Common myeloid progenitor, CD34-positive (primary cell): ENCODE data around the gene GPC5.

Experiments
- CTCF ChIA-PET: fragments of 350-600 bp; sonication (Branson Sonifier 250); formaldehyde crosslinking; loops from one replicate; lab custom pipeline; 2021; ENCODE audit warnings: antibody characterized with exemption; lab: Charles Lee
- POLR2A ChIA-PET: fragments of 350-600 bp; sonication (Branson Sonifier 250); formaldehyde crosslinking; loops from one replicate; lab custom pipeline; 2021; ENCODE audit warnings: antibody characterized with exemption; lab: Charles Lee
- DNase-seq, 3 donors: peaks; one replicate each; pipeline versions ENCODE4 v3.0.0 to v3.0.0-alpha.2; 2013
- H3K27ac ChIP-seq, 2 experiments: 1 replicate in 1 of 2; 2 replicates in 1 of 2; pipeline ENCODE4 v1.7.0; 2013; ENCODE audit warnings: inconsistent platforms in 2 of 2, low read length in 2 of 2, mild to moderate bottlenecking in 2 of 2, low read depth in 1 of 2, moderate library complexity in 1 of 2; ENCODE audit not compliant: severe bottlenecking in 2 of 2, insufficient read depth in 1 of 2, poor library complexity in 1 of 2
- H3K27me3 ChIP-seq, 5 experiments: replicated peaks in 2 of 5; 1 replicate in 3 of 5; 2 replicates in 2 of 5; pipeline versions ENCODE4 v1.6.1 to v1.7.0; 2013; ENCODE audit warnings: low read length in 4 of 5, mild to moderate bottlenecking in 2 of 5, moderate library complexity in 2 of 5, inconsistent platforms in 1 of 5; ENCODE audit not compliant: insufficient read depth in 5 of 5, control insufficient read depth in 4 of 5
- H3K36me3 ChIP-seq, 4 experiments: 1 replicate in 2 of 4; 2 replicates in 2 of 4; pipeline versions ENCODE4 v1.6.1 to v1.7.0; 2013; ENCODE audit warnings: low read length in 3 of 4, control low read depth in 1 of 4, mild to moderate bottlenecking in 1 of 4; ENCODE audit not compliant: control insufficient read depth in 4 of 4, insufficient read depth in 4 of 4
- H3K4me1 ChIP-seq, 4 experiments: 1 replicate in 3 of 4; 2 replicates in 1 of 4; pipeline versions ENCODE4 v1.6.1 to v1.7.1; 2013; ENCODE audit warnings: low read length in 3 of 4, mild to moderate bottlenecking in 3 of 4, control low read depth in 1 of 4, inconsistent platforms in 1 of 4, moderate library complexity in 1 of 4; ENCODE audit not compliant: control insufficient read depth in 4 of 4, insufficient read depth in 4 of 4; ENCODE audit errors: control extremely low read depth in 1 of 4
- H3K4me3 ChIP-seq, 7 experiments: 1 replicate in 4 of 7; 2 replicates in 3 of 7; pipeline versions ENCODE4 v1.5.1 to v1.7.0; 2013; ENCODE audit warnings: mild to moderate bottlenecking in 7 of 7, low read length in 6 of 7, moderate library complexity in 6 of 7, inconsistent platforms in 2 of 7, low read depth in 2 of 7, control low read depth in 1 of 7; ENCODE audit not compliant: insufficient read depth in 4 of 7, control insufficient read depth in 1 of 7; ENCODE audit errors: extremely low read depth in 1 of 7
- H3K9me3 ChIP-seq, 5 experiments: 1 replicate in 4 of 5; 2 replicates in 1 of 5; pipeline versions ENCODE4 v1.6.1 to v1.7.1; 2013; ENCODE audit warnings: low read length in 4 of 5, mild to moderate bottlenecking in 2 of 5, inconsistent platforms in 1 of 5, low read depth in 1 of 5, moderate library complexity in 1 of 5; ENCODE audit not compliant: control insufficient read depth in 4 of 5, insufficient read depth in 2 of 5; ENCODE audit errors: control extremely low read depth in 1 of 5
- WGBS: methylation state at CpG from one replicate; pipeline ENCODE4 v1.1.5; 2013; ENCODE audit not compliant: insufficient coverage; 5-methylcytosine and 5-hydroxymethylcytosine counted together

The GPC5 gene

GRCh38 chr13:92429231-92429630 is 1030.8 kb downstream of the GPC5 start:
- ChIA-PET CTCF (no interaction called here), POLR2A (no interaction called here)
- H3K4me3 ChIP-seq, result no peak overlapping the region
- H3K4me1 ChIP-seq, result no peaks in the 10 kb centered on the region
- no peak overlapping the region for H3K27ac ChIP-seq
- H3K36me3 ChIP-seq, result no peaks in the 10 kb centered on the region
- WGBS, result no CpG with 5 or more reads among the region's 2 CpGs
- H3K27me3 ChIP-seq, result no peaks in the 10 kb centered on the region
- H3K9me3 ChIP-seq, result peaks cover 0 to 3% (median 0%) of the 10 kb centered on the region in 5 experiments
- no peak for DNase-seq

- Histone ChIP-seq H3K4me3 (no peak overlapping the region), H3K27me3 (no peaks in the 10 kb centered on the region), H3K27ac (no peak overlapping the region), H3K36me3 (no peaks in the 10 kb centered on the region), H3K9me3 (no peaks in the 10 kb centered on the region), H3K4me1 (no peaks in the 10 kb centered on the region)
- DNase-seq, result no peak
- POLR2A ChIA-PET, result no interaction called here
- WGBS, result 44% methylated on average over 2 of the region's 3 CpGs
- CTCF ChIA-PET, result no interaction called here
These were observed 1035.0 kb downstream of the GPC5 start for GRCh38 chr13:92433386-92433785.

- Histone ChIP-seq H3K4me3 (no peak overlapping the region), H3K27ac (no peak overlapping the region), H3K4me1 (no peaks in the 10 kb centered on the region), H3K9me3 (no peaks in the 10 kb centered on the region), H3K36me3 (no peaks in the 10 kb centered on the region), H3K27me3 (no peaks in the 10 kb centered on the region)
- POLR2A ChIA-PET, result no interaction called here
- DNase-seq, result no peak
- CTCF ChIA-PET, result no interaction called here
- 88% methylated on average over 1 of the region's 1 CpG for WGBS
These were observed 1035.5 kb downstream of the GPC5 start for GRCh38 chr13:92433963-92434362.

- no peak overlapping the region for H3K27ac ChIP-seq
- no peaks in the 10 kb centered on the region for H3K9me3 ChIP-seq
- CTCF ChIA-PET, result no interaction called here
- POLR2A ChIA-PET, result no interaction called here
- no peak overlapping the region for H3K4me3 ChIP-seq
- no peaks in the 10 kb centered on the region for H3K4me1 ChIP-seq
- WGBS, result no CpG with 5 or more reads among the region's 2 CpGs
- no peak for DNase-seq
- no peaks in the 10 kb centered on the region for H3K27me3 ChIP-seq
- no peaks in the 10 kb centered on the region for H3K36me3 ChIP-seq
These were observed 1038.5 kb downstream of the GPC5 start for GRCh38 chr13:92436924-92437323.

- ChIA-PET POLR2A (no interaction called here), CTCF (no interaction called here)
- Histone ChIP-seq H3K36me3 (no peaks in the 10 kb centered on the region), H3K9me3 (no peaks in the 10 kb centered on the region), H3K27me3 (no peaks in the 10 kb centered on the region), H3K27ac (no peak overlapping the region), H3K4me1 (no peaks in the 10 kb centered on the region), H3K4me3 (no peak overlapping the region)
- no CpG with 5 or more reads among the region's 1 CpG for WGBS
- no peak for DNase-seq
These were observed 1045.8 kb downstream of the GPC5 start for GRCh38 chr13:92444244-92444643.

- H3K9me3 ChIP-seq, result no peaks in the 10 kb centered on the region
- no peak overlapping the region for H3K27ac ChIP-seq
- WGBS, result 100% methylated on average over 1 of the region's 1 CpG
- no peak for DNase-seq
- no peaks in the 10 kb centered on the region for H3K27me3 ChIP-seq
- ChIA-PET POLR2A (no interaction called here), CTCF (no interaction called here)
- H3K4me1 ChIP-seq, result no peaks in the 10 kb centered on the region
- no peaks in the 10 kb centered on the region for H3K36me3 ChIP-seq
- no peak overlapping the region for H3K4me3 ChIP-seq
These were observed 1052.6 kb downstream of the GPC5 start for GRCh38 chr13:92451060-92451459.

- no peak overlapping the region for H3K4me3 ChIP-seq
- no peaks in the 10 kb centered on the region for H3K27me3 ChIP-seq
- H3K27ac ChIP-seq, result no peak overlapping the region
- H3K4me1 ChIP-seq, result no peaks in the 10 kb centered on the region
- 96% methylated on average over 4 of the region's 6 CpGs for WGBS
- H3K36me3 ChIP-seq, result no peaks in the 10 kb centered on the region
- CTCF ChIA-PET, result no interaction called here
- no peaks in the 10 kb centered on the region for H3K9me3 ChIP-seq
- POLR2A ChIA-PET, result no interaction called here
- no peak for DNase-seq
These were observed 1054.4 kb downstream of the GPC5 start for GRCh38 chr13:92452840-92453239.
